Activated CD8-positive, alpha-beta memory T cell treated with anti-CD3 and anti-CD28 coated beads, Interleukin-2, amount 50 U/mL, for 4 hours (primary cell): ENCODE measurements around the gene MAGEE1.

Source experiments
- DNase-seq: peaks from one replicate; pipeline ENCODE4 v3.0.0-alpha.2; 2020

The MAGEE1 gene, protein sequence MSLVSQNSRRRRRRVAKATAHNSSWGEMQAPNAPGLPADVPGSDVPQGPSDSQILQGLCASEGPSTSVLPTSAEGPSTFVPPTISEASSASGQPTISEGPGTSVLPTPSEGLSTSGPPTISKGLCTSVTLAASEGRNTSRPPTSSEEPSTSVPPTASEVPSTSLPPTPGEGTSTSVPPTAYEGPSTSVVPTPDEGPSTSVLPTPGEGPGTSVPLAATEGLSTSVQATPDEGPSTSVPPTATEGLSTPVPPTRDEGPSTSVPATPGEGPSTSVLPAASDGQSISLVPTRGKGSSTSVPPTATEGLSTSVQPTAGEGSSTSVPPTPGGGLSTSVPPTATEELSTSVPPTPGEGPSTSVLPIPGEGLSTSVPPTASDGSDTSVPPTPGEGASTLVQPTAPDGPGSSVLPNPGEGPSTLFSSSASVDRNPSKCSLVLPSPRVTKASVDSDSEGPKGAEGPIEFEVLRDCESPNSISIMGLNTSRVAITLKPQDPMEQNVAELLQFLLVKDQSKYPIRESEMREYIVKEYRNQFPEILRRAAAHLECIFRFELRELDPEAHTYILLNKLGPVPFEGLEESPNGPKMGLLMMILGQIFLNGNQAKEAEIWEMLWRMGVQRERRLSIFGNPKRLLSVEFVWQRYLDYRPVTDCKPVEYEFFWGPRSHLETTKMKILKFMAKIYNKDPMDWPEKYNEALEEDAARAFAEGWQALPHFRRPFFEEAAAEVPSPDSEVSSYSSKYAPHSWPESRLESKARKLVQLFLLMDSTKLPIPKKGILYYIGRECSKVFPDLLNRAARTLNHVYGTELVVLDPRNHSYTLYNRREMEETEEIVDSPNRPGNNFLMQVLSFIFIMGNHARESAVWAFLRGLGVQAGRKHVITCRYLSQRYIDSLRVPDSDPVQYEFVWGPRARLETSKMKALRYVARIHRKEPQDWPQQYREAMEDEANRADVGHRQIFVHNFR

DNA sequence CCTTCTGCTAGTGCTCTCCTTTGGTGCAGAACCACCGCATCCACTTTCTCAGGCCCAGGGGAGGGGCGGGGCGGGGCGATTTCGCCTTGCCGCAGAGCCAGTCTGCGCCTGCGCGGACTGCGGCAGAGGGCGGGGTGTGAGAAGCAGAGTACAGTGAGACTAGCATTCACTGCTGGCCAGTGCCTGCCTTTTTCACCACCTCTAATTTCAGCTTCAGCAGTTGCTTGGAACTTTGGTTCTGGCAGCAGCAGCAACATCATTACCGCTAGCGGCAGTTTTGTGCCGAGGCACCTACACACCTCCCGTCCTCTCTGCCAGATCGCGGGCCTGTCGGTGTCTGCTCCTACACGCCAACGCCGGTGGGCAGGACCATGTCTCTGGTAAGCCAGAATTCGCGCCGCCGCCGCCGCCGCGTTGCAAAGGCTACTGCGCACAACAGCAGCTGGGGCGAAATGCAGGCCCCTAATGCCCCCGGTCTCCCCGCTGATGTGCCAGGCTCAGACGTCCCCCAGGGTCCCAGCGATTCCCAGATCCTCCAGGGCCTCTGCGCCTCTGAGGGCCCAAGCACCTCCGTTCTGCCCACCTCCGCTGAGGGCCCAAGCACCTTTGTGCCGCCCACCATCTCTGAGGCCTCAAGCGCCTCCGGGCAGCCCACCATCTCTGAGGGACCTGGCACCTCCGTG lies at the start of gene MAGEE1:
MAGEE1 (plus strand) TSS at position 151 of the 683 bp plus-strand sequence; CDS start at position 372, 221 bp downstream.
- peak; percentile 76 for DNase-seq

DNA sequence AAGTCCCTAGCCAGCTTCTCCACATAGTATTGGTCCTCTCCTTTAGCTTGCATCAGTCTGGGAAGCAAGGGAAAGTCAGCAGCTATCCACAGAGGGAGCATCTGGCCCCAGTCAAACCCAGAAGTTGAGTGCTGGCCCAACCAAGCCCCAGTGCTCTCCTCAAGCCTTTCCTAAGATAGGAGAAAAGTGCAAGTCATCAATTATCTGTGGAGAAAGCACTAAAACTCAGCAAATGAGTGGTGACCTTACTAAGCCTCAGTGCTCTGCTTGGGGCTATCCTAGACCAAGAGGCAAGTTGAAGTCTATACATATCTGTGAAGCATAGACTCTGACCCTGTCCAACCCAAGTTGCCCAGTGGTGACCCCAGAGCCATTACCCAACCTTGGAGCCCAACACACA lies 28.5 kb upstream of the MAGEE1 start:
- no peak for DNase-seq

DNA sequence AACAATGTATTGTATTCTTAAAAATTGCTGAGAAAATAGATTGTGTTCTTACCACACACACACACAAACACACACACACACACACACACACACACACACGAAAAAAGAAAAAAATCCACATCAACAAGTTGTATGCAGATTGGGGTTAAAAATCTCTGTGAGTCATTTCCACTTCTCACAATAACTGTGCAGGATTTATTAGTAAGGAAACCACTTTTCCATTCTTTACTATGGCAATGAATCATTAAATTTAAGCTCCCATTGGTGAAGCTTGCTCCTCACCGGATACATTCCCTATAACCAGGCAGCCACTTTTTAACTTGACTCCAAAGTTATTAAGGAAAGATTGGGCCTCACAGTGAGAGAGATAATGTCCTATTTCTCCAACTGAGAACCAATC lies 19.7 kb upstream of the MAGEE1 start:
- DNase-seq: no peak

- no peak for DNase-seq
Observed at GRCh38 chrX:76420237-76420636, 7.3 kb upstream of the MAGEE1 start.

- DNase-seq: peak; percentile 55
Observed at GRCh38 chrX:76428243-76429130, 977 bp downstream of the MAGEE1 start.

- no peak for DNase-seq
Observed at GRCh38 chrX:76433219-76433618, 5.7 kb downstream of the MAGEE1 start.

DNA sequence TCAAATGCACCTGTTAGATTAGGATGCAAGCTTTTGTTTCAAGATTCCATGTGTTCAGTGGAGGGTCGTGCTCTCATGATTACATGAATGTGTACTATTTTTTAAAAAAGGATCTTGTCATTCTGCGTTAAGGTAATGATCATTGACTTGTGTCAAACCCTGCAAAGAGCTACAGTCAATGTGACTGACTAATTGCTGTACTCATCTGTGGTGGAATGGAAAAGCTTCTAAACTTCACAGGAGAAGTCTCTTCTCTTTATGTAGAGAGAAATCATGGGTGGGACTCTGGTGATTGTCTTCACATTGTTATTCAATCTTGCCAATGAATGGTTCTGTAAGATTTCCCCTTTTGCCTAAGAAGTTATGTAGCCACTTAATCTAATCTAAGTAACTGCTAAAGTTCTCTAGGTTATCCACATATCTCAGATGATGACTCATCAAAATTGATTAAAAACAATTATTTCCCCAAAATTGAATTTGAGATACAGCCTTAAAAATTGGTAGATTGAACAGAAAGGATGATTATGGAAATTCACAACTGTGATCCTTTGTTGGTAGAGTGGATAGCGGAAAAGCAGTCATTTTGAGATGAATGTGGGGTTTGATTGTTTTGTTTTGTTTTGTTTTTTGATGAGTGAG lies 6.7 kb downstream of the MAGEE1 start:
- DNase-seq: no peak

- no peak for DNase-seq
Observed at GRCh38 chrX:76439188-76439587, 11.7 kb downstream of the MAGEE1 start.

- DNase-seq: no peak
Observed at GRCh38 chrX:76453737-76454406, 26.4 kb downstream of the MAGEE1 start.

DNA sequence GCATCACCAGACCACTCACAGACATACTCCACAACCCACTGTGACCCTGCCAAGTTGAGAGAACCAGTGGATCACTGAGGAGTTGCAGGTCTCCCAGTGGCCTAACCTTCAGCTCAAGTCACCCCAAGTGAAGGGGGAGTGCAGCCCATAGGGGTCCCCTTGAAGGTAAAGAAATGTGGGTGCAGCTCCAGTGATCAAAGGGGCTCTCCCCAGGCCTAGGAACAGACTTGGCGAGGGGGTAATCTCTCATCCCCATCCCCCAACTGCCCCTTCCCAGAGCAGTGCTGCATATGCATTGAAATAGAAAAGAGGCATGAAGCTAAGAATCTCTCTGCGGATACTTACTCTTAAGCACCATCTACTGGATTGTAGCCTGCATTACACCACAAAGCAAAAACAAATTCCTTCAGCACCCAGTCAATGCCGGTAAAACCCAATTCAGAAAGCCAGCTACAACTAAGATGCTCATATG lies 27.0 kb downstream of the MAGEE1 start:
- no peak for DNase-seq

GRCh38 chrX:76477353-76477752 lies 49.8 kb downstream of the MAGEE1 start:
- no peak for DNase-seq
